ENCODE data around the gene CHRND.

CHRND gene

GRCh38 chr2:232502911-232503808 lies 22.8 kb upstream of the CHRND start:
- peak; percentile 58 for DNase-seq (ENCODE audit: low read depth, low spot score)

DNA sequence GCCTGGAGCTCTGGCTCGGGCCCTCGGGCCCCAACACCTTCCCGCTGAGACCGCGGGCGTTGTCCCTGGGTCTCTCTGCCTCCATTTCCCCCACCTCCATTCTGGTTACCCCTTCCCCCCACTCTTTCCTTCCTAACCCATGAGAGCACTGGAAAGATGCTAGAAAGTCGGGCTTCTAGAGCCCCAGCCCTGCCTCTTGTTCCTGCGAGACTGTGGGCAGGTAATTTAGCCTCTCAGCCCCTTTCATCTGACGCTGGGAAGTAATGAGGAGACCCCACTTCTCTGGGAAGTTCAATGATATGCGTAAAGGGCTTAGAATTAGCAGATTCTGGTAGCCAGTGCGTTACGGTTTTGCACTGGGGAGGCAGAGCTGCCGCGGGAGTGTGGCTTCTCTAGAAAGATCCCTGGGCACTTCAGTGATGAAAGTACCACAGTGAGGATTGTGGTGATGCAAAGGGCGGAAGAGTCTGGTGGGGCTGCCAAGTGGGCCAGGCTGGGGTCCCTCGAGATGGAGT lies 22.1 kb upstream of the CHRND start:
- no peak for DNase-seq (ENCODE audit: low read depth, low spot score)

- peak; percentile 13 for DNase-seq (ENCODE audit: low read depth, low spot score)
These were observed 21.5 kb upstream of the CHRND start for GRCh38 chr2:232504438-232504837.

DNA sequence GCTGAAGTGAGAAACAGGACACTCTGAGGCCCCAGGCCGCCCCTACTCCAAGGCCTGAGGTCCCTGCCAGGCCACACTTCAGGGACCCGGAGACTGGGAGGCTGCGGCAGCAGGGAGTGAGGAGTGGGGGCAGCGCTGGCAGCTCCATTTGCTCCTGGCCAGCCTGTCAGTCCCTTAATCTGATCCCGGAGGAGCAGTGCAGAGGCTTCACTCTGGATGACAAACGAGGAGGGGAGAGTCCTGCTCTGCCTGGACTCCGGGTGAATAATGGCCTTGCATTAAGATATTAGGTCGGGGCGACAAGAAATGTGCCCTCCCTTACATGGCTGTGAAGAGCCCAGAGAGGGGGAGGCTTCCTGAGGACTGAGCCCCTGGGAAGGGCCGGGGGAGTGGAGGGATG lies 20.1 kb upstream of the CHRND start:
- no peak for DNase-seq (ENCODE audit: low read depth, low spot score)

GRCh38 chr2:232506709-232507108 lies 19.3 kb upstream of the CHRND start:
- no peak for DNase-seq (ENCODE audit: low read depth, low spot score)

- DNase-seq (ENCODE audit: low read depth, low spot score): no peak
These were observed 17.7 kb upstream of the CHRND start for GRCh38 chr2:232508251-232508650.

- DNase-seq (ENCODE audit: low read depth, low spot score): peak; percentile 26
These were observed 14.5 kb upstream of the CHRND start for GRCh38 chr2:232511336-232511890.

- DNase-seq (ENCODE audit: low read depth, low spot score): no peak
These were observed 13.4 kb upstream of the CHRND start for GRCh38 chr2:232512602-232513001.

GRCh38 chr2:232513353-232513752 lies 12.6 kb upstream of the CHRND start:
- DNase-seq (ENCODE audit: low read depth, low spot score): no peak

GRCh38 chr2:232515639-232516038 lies 10.3 kb upstream of the CHRND start:
- no peak for DNase-seq (ENCODE audit: low read depth, low spot score)

- no peak for DNase-seq (ENCODE audit: low read depth, low spot score)
These were observed 9.4 kb upstream of the CHRND start for GRCh38 chr2:232516551-232516950.

DNA sequence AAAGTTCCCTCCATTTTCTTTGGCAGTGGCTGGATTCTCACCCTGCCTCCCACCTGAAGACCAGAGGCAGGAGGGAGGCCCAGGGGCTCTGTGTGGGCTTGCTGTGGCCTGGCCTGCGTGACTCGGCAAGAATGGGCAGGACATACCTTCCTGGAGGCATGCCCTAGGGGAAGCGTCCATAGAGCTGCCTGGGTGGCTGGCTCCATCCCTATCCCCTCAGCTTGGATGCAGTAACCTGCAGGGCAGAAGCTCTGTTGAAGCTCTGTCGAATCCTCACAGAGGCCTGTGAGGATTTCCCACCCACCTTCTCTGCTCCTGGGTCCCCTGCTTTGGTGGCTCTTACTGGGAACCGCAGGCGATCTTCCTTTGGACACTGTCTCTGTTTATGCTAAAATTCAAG lies 7.1 kb upstream of the CHRND start:
- DNase-seq (ENCODE audit: low read depth, low spot score): no peak

- no peak for DNase-seq (ENCODE audit: low read depth, low spot score)
These were observed 6.2 kb upstream of the CHRND start, which contains the start of gene PRSS56 for GRCh38 chr2:232519581-232520438. Gene PRSS56 (plus strand): TSS chr2:232520388. CDS start chr2:232520599, 211 bp downstream.

GRCh38 chr2:232520489-232520888 lies 5.5 kb upstream of the CHRND start:
- DNase-seq (ENCODE audit: low read depth, low spot score): no peak

DNA sequence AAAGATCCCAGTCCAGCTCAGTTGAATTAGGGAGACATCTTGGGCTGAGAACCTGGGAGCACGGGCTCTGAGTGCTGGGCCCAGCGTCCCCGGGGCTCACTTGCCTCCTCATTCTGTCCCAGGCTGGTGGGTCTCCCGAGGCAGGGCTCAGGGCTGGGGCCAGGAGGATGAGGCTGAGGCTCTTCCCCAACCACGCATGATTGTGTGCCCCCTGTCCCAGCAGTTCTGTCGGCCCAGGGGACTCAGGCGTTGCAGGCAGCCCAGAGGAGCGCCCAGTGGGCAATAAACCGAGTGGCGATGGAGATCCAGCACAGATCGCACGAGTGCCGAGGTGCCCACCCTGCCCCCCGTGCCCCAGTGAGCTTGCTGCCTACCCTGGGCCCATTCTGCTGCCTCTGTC lies 4.9 kb upstream of the CHRND start:
- DNase-seq (ENCODE audit: low read depth, low spot score): no peak

DNA sequence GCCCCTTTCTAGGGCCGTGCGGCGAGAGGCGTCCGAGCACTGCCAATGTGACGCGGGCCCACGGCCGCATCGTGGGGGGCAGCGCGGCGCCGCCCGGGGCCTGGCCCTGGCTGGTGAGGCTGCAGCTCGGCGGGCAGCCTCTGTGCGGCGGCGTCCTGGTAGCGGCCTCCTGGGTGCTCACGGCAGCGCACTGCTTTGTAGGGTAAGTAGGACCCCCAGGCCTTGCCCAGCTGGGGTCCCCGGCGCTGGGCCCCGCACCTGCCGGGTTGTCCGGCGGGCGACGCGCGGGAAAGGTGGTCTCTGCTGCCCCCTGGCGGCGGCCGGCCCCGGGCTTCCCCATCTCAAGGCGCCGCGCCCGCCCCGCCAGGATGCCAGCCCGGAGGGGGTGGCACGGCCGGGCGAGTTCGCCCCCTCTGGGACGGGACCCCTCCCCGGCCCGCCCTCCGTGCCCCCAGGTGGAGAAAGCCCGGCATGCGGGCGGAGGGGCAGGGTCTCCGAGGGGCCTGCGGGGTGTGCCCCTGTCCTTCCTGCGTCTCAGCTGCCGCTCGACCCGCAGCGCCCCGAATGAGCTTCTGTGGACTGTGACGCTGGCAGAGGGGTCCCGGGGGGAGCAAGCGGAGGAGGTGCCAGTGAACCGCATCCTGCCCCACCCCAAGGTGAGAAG lies 3.9 kb upstream of the CHRND start:
- peak; percentile 65 for DNase-seq (ENCODE audit: low read depth, low spot score)

DNA sequence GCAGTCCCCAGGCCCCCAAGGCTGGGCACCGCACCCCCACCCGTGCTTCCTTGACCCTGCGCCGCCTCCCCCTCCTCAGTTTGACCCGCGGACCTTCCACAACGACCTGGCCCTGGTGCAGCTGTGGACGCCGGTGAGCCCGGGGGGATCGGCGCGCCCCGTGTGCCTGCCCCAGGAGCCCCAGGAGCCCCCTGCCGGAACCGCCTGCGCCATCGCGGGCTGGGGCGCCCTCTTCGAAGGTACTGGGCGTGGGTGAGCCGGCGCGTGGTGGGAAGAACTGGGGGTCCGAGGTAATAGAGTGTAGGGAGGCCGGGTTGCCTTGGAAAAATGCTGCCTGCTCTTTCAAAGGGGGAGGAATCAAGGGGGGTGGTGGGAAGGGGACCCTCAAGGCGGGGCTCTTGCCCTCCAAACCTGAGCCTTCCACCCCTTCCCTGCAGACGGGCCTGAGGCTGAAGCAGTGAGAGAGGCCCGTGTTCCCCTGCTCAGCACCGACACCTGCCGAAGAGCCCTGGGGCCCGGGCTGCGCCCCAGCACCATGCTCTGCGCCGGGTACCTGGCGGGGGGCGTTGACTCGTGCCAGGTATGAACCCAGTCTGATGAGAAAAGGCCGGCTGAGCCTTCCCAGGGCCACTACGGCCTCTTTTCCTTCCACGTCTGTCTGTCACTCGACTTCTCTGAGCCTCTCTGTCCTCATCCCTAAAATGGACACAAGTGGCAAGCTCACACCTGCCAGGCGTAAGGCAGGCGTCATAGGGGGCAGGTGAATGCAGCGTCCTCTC lies 3.1 kb upstream of the CHRND start:
- DNase-seq (ENCODE audit: low read depth, low spot score): no peak

DNA sequence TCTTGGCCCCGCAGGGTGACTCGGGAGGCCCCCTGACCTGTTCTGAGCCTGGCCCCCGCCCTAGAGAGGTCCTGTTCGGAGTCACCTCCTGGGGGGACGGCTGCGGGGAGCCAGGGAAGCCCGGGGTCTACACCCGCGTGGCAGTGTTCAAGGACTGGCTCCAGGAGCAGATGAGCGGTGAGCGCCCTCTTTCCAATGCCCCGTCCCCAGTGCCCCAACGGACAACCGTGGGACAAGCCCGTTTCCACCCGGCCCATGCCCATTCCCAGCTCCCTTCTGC lies 2.6 kb upstream of the CHRND start:
- peak; percentile 18 for DNase-seq (ENCODE audit: low read depth, low spot score)

- peak; percentile 71 for DNase-seq (ENCODE audit: low read depth, low spot score)
These were observed 2.0 kb upstream of the CHRND start for GRCh38 chr2:232523682-232524597.

DNA sequence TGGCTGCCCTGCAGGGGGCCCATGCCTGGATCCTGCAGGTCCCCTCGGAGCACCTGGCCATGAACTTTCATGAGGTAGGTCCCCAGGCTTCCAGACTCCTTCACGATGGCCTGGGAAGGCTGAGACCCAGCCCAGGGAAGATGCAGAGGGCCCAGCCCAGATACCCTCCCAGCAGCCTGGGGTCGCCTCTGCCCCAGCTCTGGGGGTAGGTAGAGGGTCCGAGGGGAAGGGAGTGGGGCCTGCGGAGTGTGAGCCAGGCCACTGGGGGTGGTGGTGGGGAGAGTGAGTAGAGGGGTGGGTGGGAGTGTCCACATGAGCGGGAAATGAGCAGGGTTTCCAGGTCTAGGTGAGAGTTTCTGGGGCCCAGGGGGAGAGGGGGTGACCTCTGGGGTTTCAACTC lies 1.2 kb upstream of the CHRND start:
- DNase-seq (ENCODE audit: low read depth, low spot score): no peak

All from astrocyte of the hippocampus (primary cell).